Left renal pelvis (tissue), 4 donors: ENCODE measurements around the gene SIAE. TPM values are rescaled to one million over a fixed set of nuclear protein-coding genes. Genes with fewer than 3 reads are reported as not detected.
"Not testable (repeated sequence)": the region's sequence is repeated elsewhere in the genome, so short reads cannot be mapped to it uniquely, and the experiment has no call there.

Experiments used
- DNase-seq, 4 donors: peaks; one replicate each; pipeline ENCODE4 v3.0.0-alpha.2; 2013; ENCODE audit warnings: low read depth in 4 of 4, low spot score in 3 of 4
- polyA plus RNA-seq, 4 donors: library from polyadenylated mRNA; unstranded; fragments of 120-200 nt; gene quantifications; one replicate each; pipeline ENCODE4 v1.2.1, GENCODE V29; 2013; ENCODE audit not compliant: insufficient read length in 4 of 4

Gene SIAE
- polyA plus RNA-seq, 4 donors, result 6.0 to 32.9 (median 31.4) TPM

- DNase-seq, result no peak
Observed at GRCh38 chr11:124627546-124627945, 46.0 kb downstream of the SIAE start.

DNA sequence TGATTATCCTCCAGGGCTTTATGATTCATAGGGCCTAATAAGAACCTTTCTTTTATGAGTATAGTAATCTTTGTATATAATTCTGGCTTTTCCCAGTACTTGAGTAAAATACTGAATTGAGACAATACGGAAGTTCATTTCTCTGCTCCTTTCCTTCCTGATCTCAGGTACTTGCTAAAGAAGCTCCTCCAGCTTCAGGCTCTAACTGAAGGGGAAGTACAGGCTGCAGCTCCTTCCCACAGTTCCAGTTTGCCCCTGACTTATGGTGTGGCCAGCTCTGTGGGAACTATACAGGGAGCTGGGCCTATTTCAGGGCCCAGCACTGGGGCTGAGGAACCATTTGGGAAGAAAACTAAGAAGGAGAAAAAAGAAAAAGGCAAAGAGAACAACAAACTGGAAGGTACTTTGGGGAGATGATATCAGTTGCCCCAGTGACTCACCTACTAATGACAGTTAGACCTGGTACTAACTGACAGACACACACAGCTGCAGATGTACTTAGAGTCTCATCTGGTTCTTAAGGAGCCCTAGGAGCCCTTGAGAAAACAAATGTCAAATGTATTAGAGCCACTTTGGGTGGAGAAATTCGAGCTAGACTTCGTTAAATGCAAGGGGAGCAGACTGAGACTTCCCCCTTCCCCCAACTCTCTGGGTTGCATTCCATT, 47.9 kb downstream of the SIAE start:
- no peak for DNase-seq

- no peak for DNase-seq
Observed at GRCh38 chr11:124623861-124624525, 49.5 kb downstream of the SIAE start.

DNA sequence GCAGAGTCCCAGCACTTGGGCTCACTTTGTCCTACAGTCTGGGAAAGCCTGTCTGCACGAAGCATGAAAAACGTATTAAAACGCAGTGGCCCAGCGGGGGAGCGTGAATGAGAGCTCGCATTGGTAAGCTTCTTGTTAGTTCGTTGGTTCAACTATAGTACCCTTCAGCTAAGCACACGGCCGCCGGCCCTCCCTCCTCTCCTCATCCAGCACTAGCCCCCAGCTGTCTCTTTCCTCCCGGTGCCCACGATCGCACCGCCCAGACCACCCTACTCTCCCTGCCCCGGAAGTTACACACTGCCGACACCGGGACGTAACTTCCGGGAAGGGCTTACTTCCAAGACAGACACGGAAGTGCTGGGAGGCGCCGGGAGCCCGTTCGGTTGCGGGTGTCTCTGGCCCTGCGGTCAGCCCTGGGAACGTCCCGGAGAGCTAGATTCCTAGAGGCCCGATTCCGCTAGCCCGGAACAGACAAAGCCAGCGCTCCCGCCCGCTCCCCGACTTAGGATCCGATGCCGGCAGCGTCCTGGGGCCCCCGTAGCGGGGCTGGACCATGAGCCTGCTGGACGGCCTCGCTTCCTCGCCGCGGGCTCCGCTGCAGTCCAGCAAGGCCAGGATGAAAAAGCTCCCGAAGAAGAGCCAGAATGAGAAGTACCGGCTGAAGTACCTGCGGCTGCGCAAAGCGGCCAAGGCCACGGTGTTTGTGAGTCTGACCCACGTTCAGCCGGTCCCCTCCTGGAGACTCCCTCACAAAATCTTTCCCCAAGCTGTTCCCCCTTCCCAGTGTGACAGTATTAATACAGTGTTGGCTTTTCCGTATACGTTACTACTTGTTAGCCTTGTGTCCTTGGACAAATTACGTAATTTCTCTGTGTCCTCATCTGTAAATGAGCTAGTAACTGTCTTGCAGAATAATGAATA, 50.7 kb downstream of the SIAE start, which contains the start of gene TBRG1:
TBRG1 (plus strand) TSS at position 334 of the 921 bp plus-strand sequence; CDS start at position 554, 220 bp downstream.
- peak; percentile 87 to 93 (median 89) for DNase-seq

DNA sequence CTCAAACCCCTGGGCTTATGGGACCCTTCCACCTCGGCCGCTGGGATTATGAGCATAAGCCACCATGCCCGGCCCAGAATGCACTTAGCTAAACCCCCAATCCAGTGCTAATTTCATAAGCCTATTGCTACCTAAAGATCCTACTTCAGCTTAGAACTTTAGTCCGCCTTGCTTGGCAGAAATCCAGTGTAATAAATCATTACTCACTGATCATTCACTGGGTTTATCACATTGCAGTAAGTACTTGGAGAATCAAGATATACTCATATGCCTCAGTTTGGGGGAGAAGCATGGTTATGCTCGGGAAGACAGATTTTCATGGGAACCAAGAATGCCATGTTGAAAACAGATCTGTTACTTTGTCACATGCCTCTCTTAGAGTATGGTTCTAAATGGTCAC, 54.7 kb downstream of the SIAE start:
- DNase-seq, result no peak

DNA sequence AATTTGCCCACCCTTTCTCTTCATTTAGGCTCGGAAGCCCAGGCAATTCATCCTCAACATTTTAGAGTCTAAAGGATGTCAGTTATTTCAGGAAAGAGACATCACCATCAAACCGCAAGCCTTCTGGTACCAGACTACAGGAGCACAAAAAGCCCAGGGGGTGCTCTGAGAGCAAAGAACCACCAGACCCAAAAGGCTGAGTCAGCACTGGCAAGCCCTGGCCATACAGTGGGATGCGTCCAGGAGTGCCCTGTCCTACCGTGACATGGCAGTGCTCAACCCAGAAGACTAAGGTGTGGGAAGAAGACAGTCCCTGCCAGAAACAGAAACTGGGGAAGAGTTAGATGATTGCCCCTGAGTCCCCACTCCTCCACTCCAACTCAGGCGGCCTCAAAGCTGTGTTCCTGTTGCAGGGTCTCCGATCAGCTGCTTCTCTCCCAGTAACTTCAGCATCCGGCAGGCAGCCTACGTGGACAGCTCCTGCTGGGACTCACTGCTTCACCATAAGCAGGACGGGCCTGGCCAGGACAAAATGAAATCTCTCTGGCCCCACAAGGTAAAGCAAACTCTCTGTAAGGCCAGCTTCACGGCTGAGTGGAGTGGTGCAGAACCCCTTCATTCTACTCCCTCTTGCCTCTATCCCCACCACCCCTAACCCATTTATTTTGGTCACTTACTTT, 60.8 kb downstream of the SIAE start:
- DNase-seq, result peak in 1 of 4 donors; percentile 17

GRCh38 chr11:124612045-124612444, 61.5 kb downstream of the SIAE start:
- DNase-seq, result no peak

- no peak for DNase-seq
Observed at GRCh38 chr11:124611064-124611463, 62.5 kb downstream of the SIAE start, which contains the start of gene PANX3. Gene PANX3, plus strand, starts transcription at chr11:124611428. Its CDS starts 129 bp downstream, at chr11:124611557.

GRCh38 chr11:124610295-124610694, 63.2 kb downstream of the SIAE start:
- no peak for DNase-seq

- no peak for DNase-seq
Observed at GRCh38 chr11:124608147-124608546, 65.4 kb downstream of the SIAE start.

- no peak for DNase-seq
Observed at GRCh38 chr11:124605719-124606118, 67.8 kb downstream of the SIAE start.

DNA sequence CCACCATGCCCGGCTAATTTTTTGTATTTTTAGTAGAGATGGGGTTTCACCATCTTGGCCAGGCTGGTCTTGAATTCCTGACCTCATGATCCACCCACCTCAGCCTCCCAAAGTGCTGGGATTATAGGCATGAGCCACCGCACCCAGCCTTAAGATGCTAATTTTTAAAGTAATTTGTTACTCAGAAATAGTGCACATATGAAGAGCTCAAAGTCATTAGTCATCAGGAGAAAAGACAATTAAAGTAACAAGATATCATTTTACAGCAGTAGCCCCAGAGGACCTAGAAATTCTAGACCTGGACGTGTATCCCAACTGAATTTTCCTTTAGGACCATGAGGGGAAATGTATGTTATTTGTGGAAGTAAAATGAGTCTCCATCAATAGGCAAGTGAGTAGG, 70.8 kb downstream of the SIAE start:
- not testable (repeated sequence) for DNase-seq

DNA sequence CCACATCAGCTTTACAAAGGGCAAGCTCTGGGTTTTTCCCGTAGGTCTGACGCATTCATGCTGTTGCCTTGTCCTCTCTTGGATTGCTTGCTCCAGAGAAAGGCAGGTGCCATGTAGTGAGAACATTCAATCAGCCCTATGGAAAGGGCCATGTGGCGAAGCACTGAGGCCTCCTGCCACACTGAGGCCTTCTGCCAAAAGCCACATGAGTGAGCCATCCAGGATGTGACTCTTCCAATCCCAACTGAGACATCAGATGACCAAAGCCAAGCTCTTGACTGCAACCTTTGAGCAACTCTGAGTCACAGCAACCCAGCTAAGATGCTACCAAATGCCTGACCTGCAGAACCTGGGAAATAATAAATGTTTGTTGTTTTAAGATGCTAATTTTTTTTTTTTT, 71.3 kb downstream of the SIAE start:
- no peak for DNase-seq

GRCh38 chr11:124600621-124601320, 72.8 kb downstream of the SIAE start:
- no peak for DNase-seq

- DNase-seq, result no peak
Observed at GRCh38 chr11:124597626-124598025, 75.9 kb downstream of the SIAE start.

- no peak for DNase-seq
Observed at GRCh38 chr11:124595302-124595701, 78.2 kb downstream of the SIAE start.

DNA sequence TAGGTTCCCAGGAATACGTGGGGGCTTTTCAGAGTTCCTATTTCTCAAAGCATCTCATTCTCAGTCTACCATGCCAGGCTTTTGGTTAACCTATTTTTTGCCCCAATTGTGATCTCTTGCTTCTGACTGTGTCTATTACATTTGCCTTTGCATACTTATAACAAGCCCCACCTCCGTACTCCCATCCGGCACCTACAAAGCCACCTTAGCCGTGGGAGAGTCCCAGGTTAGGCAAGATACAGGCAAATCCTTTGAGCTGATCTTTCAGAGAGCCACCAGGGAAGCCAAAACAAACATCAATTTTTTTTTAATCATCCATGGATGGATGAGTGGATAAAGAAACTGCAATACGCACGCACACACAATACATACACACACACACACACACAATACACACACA, 80.9 kb downstream of the SIAE start:
- DNase-seq, result no peak

GRCh38 chr11:124591430-124591829, 82.1 kb downstream of the SIAE start:
- DNase-seq, result no peak

DNA sequence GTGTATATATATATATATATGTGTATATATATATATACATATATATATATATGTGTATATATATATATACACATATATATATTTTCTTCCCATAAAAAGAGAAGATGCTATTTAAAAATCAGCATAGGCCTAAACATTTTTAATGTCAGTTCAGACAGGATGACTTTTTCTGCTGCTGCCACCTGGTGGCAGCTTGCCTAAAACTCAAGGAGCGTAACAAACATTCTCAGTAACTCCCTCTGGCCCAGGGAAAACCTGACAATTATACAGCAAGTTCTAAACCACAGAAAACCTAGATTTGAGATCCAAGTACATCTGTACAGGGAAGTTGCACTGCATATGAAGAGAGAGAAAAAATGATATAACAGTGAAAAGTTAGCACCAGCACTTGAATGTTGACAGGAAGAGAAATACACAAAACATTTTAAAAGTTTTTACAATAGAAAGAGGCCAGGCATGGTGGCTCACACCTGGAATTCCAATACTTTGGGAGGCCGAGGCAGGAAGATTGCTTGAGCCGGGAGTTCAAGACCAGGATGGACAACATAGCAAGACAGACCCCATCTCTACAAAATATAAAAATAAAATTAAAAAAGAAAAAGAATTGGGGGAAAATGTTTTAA, 87.2 kb downstream of the SIAE start:
- DNase-seq, result peak; percentile 18 to 33 (median 25)
